Neutrophil (primary cell): ENCODE results near the gene FAM186B.

Experiments
- H3K27ac ChIP-seq: fragments of 200-600 bp; sonication (generic); 2 replicates; pipeline ENCODE4 v1.5.1; 2016; ENCODE audit warnings: mild to moderate bottlenecking, moderate library complexity
- H3K27me3 ChIP-seq: fragments of 200-600 bp; sonication (generic); 2 replicates; pipeline ENCODE4 v1.6.0; 2016; ENCODE audit warnings: mild to moderate bottlenecking
- H3K36me3 ChIP-seq: fragments of 200-600 bp; sonication (generic); 2 replicates; pipeline ENCODE4 v1.5.1; 2017
- H3K4me1 ChIP-seq, 2 experiments: fragments of 200-600 bp in 1 of 2; sonication (generic) in 1 of 2; 1 replicate in 1 of 2; 2 replicates in 1 of 2; pipeline versions ENCODE4 v1.5.1 to v1.6.1; 2013 to 2016; ENCODE audit warnings: low read depth in 1 of 2, low read length in 1 of 2, mild to moderate bottlenecking in 1 of 2, moderate library complexity in 1 of 2; ENCODE audit not compliant: control insufficient read depth in 1 of 2, insufficient read depth in 1 of 2
- H3K4me3 ChIP-seq, 2 experiments: fragments of 200-600 bp in 1 of 2; sonication (generic) in 1 of 2; 1 replicate in 1 of 2; 2 replicates in 1 of 2; pipeline ENCODE4 v1.5.1; 2013 to 2016; ENCODE audit warnings: low read depth in 1 of 2, low read length in 1 of 2, mild to moderate bottlenecking in 1 of 2, moderate library complexity in 1 of 2
- H3K9me3 ChIP-seq: fragments of 200-600 bp; sonication (generic); 2 replicates; pipeline ENCODE4 v1.5.1; 2016
- TF ChIP-seq, protein P1 (sequence below): fragments of 200-600 bp; sonication (generic); IDR thresholded peaks from 2 replicates; pipeline ENCODE4 v1.5.1; 2016; ENCODE audit warnings: antibody characterized with exemption

The FAM186B gene

GRCh38 chr12:49550693-49551252, 54.7 kb downstream of the FAM186B start:
- Histone ChIP-seq H3K9me3 (no peaks in the 10 kb centered on the region), H3K4me1 (peaks cover 0 to 7% of the 10 kb centered on the region in 2 experiments), H3K27ac (no peak overlapping the region), H3K4me3 (no peak overlapping the region), H3K27me3 (peaks cover 78% of the 10 kb centered on the region), H3K36me3 (peaks cover 4% of the 10 kb centered on the region)
- TF ChIP-seq, protein P1, sequence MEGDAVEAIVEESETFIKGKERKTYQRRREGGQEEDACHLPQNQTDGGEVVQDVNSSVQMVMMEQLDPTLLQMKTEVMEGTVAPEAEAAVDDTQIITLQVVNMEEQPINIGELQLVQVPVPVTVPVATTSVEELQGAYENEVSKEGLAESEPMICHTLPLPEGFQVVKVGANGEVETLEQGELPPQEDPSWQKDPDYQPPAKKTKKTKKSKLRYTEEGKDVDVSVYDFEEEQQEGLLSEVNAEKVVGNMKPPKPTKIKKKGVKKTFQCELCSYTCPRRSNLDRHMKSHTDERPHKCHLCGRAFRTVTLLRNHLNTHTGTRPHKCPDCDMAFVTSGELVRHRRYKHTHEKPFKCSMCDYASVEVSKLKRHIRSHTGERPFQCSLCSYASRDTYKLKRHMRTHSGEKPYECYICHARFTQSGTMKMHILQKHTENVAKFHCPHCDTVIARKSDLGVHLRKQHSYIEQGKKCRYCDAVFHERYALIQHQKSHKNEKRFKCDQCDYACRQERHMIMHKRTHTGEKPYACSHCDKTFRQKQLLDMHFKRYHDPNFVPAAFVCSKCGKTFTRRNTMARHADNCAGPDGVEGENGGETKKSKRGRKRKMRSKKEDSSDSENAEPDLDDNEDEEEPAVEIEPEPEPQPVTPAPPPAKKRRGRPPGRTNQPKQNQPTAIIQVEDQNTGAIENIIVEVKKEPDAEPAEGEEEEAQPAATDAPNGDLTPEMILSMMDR, result no peak

DNA sequence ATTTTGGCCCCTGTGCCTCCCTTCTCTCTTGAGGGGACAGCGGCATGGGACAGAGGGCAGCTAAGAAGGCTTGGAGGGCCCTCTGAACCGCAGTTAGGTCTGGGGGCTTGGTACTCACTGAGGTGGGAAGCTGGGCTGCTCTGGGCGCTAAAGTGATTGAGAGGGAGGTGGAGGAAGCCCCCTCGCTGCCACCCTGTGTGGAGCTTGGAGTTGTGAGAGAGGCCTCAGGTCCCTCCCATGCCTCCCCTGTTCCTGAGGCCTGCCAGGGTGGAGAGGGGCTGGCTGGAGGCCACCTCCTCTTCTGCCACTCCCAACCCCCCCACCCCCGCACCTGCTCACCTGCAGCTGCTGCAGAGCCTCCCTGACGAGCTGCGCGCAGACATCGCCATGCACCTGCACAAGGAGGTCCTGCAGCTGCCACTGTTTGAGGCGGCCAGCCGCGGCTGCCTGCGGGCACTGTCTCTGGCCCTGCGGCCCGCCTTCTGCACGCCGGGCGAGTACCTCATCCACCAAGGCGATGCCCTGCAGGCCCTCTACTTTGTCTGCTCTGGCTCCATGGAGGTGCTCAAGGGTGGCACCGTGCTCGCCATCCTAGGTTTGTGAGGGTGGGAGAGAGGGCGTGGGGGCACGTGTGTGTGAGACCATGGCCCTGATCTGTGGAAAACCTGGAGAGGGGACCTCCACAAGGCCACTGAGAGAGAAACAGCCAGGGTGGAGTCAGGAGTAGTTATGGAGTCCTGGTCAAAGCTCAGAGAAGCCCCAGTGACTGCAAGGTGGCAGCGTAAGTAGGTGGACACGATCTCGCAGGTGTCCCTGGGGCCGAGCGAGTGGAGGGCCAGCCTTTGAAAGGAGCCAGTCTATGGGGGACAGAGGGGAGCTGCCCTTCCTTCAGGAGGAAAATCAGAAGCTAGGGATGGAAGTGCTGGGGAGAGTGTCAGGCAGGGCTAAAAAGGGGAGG, 55.4 kb downstream of the FAM186B start:
- Histone ChIP-seq H3K27ac (no peak overlapping the region), H3K27me3 (peaks cover 85% of the 10 kb centered on the region), H3K9me3 (no peaks in the 10 kb centered on the region), H3K4me3 (no peak overlapping the region), H3K36me3 (no peaks in the 10 kb centered on the region), H3K4me1 (peaks cover 0 to 7% of the 10 kb centered on the region in 2 experiments)
- TF ChIP-seq, protein P1, result no peak

DNA sequence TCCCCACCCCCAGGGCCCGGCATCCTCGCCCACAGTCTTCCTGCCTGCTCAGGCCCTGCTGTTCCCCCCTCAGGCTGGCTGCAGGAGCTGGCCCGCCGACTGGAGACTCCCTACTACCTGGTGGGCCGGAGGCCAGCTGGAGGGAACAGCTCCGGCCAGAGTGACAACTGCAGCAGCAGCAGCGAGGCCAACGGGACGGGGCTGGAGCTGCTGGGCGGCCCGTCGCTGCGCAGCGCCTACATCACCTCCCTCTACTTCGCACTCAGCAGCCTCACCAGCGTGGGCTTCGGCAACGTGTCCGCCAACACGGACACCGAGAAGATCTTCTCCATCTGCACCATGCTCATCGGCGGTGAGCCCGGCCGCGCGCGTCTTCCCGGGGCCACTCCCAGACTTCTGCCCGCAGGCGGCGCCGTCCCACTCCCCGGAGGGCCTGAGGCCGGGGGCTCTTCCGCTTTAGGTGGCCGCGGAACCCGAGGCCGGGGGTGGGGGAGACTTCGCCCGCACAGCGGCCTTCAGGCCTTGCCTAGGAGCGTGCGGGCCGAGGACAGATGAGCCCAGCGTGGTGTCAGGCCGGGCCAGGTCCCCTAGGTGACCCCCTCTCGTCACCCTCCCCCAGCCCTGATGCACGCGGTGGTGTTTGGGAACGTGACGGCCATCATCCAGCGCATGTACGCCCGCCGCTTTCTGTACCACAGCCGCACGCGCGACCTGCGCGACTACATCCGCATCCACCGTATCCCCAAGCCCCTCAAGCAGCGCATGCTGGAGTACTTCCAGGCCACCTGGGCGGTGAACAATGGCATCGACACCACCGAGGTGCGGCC, 56.4 kb downstream of the FAM186B start:
- H3K4me1 ChIP-seq, result peaks cover 0 to 7% of the 10 kb centered on the region in 2 experiments
- H3K27ac ChIP-seq, result no peak overlapping the region
- no peaks in the 10 kb centered on the region for H3K36me3 ChIP-seq
- peaks cover 95% of the 10 kb centered on the region for H3K27me3 ChIP-seq
- no peaks in the 10 kb centered on the region for H3K9me3 ChIP-seq
- H3K4me3 ChIP-seq, result no peak overlapping the region
- TF ChIP-seq, protein P1, result no peak

DNA sequence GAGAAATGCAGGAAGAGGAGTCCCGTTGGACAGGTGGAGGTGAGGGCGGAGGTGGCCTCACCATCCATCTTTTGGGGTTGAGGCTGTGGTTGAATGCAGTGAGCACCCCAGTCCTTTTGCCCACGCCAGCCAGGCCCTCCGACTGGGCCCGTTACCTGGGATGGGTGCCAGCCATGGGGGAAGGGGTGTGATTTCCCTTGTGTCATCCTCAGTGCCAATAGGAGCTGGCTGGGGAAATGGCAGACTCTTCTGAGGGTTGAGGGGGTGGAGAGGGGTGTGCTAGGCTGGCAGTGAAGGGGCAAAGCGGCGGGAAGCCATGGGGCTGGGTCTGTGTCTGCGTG, 57.0 kb downstream of the FAM186B start:
- Histone ChIP-seq H3K27ac (no peak overlapping the region), H3K4me1 (peaks cover 0 to 7% of the 10 kb centered on the region in 2 experiments), H3K4me3 (no peak overlapping the region), H3K9me3 (no peaks in the 10 kb centered on the region), H3K36me3 (no peaks in the 10 kb centered on the region), H3K27me3 (peaks cover 100% of the 10 kb centered on the region)
- TF ChIP-seq, protein P1, result no peak

- H3K4me3 ChIP-seq, result no peak overlapping the region
- TF ChIP-seq, protein P1, result no peak
- peaks cover 100% of the 10 kb centered on the region for H3K27me3 ChIP-seq
- H3K9me3 ChIP-seq, result no peaks in the 10 kb centered on the region
- H3K4me1 ChIP-seq, result peaks cover 0 to 7% of the 10 kb centered on the region in 2 experiments
- H3K27ac ChIP-seq, result no peak overlapping the region
- H3K36me3 ChIP-seq, result no peaks in the 10 kb centered on the region
Observed at GRCh38 chr12:49547090-49547690, 58.2 kb downstream of the FAM186B start.
